Osteoblast (primary cell): Measurements from ENCODE around the gene SPEG. TPM values are rescaled to one million over a fixed set of nuclear protein-coding genes. Genes with fewer than 3 reads are reported as not detected.

Experiments
- DNase-seq: peaks from one replicate; pipeline ENCODE4 v3.0.0; 2011; ENCODE audit warnings: low spot score, mixed read lengths; ENCODE audit not compliant: insufficient read length; ENCODE audit errors: missing footprints
- H2AFZ ChIP-seq: 2 replicates; pipeline ENCODE4 v1.6.0; 2011; ENCODE audit warnings: mild to moderate bottlenecking, low read length
- H3K27ac ChIP-seq: 2 replicates; pipeline ENCODE4 v1.5.1; 2011; ENCODE audit warnings: mild to moderate bottlenecking, low read depth, low read length, moderate library complexity
- H3K27me3 ChIP-seq: 2 replicates; pipeline ENCODE4 v1.6.0; 2012; ENCODE audit warnings: mild to moderate bottlenecking, control low read depth, inconsistent platforms, low read length, moderate library complexity; ENCODE audit not compliant: insufficient read depth
- H3K36me3 ChIP-seq: 2 replicates; pipeline ENCODE4 v1.5.1; 2011; ENCODE audit warnings: mild to moderate bottlenecking, low read length, control low read depth, moderate library complexity; ENCODE audit not compliant: insufficient read depth
- H3K4me1 ChIP-seq: 2 replicates; pipeline ENCODE4 v1.5.1; 2011; ENCODE audit warnings: mild to moderate bottlenecking, low read length, control low read depth, moderate library complexity; ENCODE audit not compliant: insufficient read depth
- H3K4me2 ChIP-seq: 2 replicates; pipeline ENCODE4 v1.6.0; 2011; ENCODE audit warnings: mild to moderate bottlenecking, low read length; ENCODE audit not compliant: insufficient read depth
- H3K4me3 ChIP-seq: fragments of 200-600 bp; sonication (generic); 3 replicates; pipeline ENCODE4 v1.5.1; 2012; ENCODE audit warnings: mild to moderate bottlenecking, low read length, inconsistent platforms; ENCODE audit not compliant: insufficient read depth
- H3K79me2 ChIP-seq: 2 replicates; pipeline ENCODE4 v1.6.0; 2012; ENCODE audit warnings: mild to moderate bottlenecking, low read length, control low read depth, inconsistent platforms; ENCODE audit not compliant: insufficient read depth
- H3K9me3 ChIP-seq: 2 replicates; pipeline ENCODE4 v1.5.1; 2011; ENCODE audit warnings: low read depth, low read length, control low read depth
- H4K20me1 ChIP-seq: 2 replicates; pipeline ENCODE4 v1.6.0; 2012; ENCODE audit warnings: mild to moderate bottlenecking, low read length, control low read depth; ENCODE audit not compliant: insufficient read depth
- CTCF ChIP-seq: IDR thresholded peaks from 2 replicates; pipeline ENCODE4 v1.5.1; 2011; ENCODE audit warnings: mild to moderate bottlenecking, low read depth, low read length, moderate library complexity; ENCODE audit errors: extremely low read depth
- total RNA-seq: library from RNA; depleted of rRNA; stranded (reverse); fragments of >200 nt; gene quantifications from 2 replicates; pipeline ENCODE4 v1.2.3, GENCODE V29; 2012

The SPEG gene
- total RNA-seq, 1 donor, result 26.4 TPM

- Histone ChIP-seq H3K9me3 (no peaks in the 10 kb centered on the region), H3K27ac (no peak overlapping the region), H3K4me2 (no peak overlapping the region), H3K4me3 (no peak overlapping the region), H4K20me1 (no peaks in the 10 kb centered on the region), H3K36me3 (no peaks in the 10 kb centered on the region), H3K79me2 (no peaks in the 10 kb centered on the region), H3K27me3 (peaks cover 37% of the 10 kb centered on the region), H3K4me1 (peaks cover 17% of the 10 kb centered on the region), H2AFZ (no peak overlapping the region)
- TF ChIP-seq CTCF, result no peak
- no peak for DNase-seq
Measured at GRCh38 chr2:219525533-219526232, 91.0 kb downstream of the SPEG start.

DNA sequence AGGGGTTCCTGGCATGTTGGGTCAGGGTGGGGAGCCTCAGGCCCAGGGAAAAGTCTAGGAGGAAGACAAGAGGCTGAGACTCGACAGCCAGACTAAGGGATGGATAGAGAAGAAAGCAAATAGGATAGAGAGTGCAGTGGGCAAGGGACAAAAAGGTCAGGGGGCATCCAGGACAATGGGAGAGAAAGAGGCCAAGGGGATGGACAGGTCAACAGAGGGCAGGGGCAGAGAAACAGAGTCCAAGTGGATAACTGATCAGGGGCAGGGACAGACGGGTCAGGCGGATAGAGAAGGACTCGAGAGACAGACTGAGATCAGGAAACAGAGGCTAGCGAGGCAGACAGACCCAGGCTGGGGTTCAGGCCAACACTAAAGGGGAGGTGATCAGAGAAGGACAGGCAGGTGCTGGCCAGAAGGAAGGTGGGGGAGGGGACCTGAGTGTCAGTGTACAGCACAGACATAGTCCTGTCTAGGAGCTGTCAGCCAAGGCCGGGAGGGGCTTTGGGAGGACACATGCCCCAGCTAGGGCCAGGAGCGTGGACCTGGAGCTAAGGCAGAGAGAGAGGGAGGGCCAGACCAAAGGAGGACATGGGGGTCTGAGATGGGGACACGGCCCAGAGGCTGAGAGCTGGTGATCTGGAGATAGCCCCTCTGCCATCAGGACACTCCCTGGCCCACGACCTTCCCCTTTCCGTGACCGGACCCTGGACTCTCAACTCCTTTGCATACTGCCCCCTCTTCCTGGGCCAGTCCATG, 91.9 kb downstream of the SPEG start:
- H2AFZ ChIP-seq, result no peak overlapping the region
- no peak overlapping the region for H3K27ac ChIP-seq
- H3K27me3 ChIP-seq, result peaks cover 40% of the 10 kb centered on the region
- H4K20me1 ChIP-seq, result no peaks in the 10 kb centered on the region
- H3K9me3 ChIP-seq, result no peaks in the 10 kb centered on the region
- H3K4me2 ChIP-seq, result no peak overlapping the region
- H3K36me3 ChIP-seq, result no peaks in the 10 kb centered on the region
- no peak overlapping the region for H3K4me3 ChIP-seq
- no peak for DNase-seq
- H3K4me1 ChIP-seq, result peaks cover 10% of the 10 kb centered on the region
- no peaks in the 10 kb centered on the region for H3K79me2 ChIP-seq
- no peak for TF ChIP-seq CTCF

DNA sequence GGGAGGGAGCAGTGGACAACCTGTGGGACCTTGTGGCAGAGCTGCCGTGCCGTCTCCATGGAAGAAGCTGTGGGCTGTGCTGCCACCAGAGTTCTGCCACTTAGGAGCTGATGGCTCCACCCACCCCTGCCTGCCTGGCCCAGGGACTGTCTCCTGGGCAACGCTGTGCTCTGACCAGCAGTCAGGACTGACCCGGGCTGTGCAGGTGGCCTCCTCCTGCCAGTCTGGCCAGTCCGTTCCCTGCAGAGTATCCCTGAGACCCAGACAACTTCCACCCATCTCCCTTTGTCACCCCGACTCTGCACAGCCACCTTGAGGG, 92.4 kb downstream of the SPEG start:
- DNase-seq, result no peak
- H4K20me1 ChIP-seq, result no peaks in the 10 kb centered on the region
- no peaks in the 10 kb centered on the region for H3K79me2 ChIP-seq
- H3K27me3 ChIP-seq, result peaks cover 40% of the 10 kb centered on the region
- TF ChIP-seq CTCF, result no peak
- no peaks in the 10 kb centered on the region for H3K9me3 ChIP-seq
- H3K27ac ChIP-seq, result no peak overlapping the region
- no peak overlapping the region for H2AFZ ChIP-seq
- H3K36me3 ChIP-seq, result no peaks in the 10 kb centered on the region
- H3K4me2 ChIP-seq, result no peak overlapping the region
- H3K4me1 ChIP-seq, result peaks cover 5% of the 10 kb centered on the region
- no peak overlapping the region for H3K4me3 ChIP-seq

DNA sequence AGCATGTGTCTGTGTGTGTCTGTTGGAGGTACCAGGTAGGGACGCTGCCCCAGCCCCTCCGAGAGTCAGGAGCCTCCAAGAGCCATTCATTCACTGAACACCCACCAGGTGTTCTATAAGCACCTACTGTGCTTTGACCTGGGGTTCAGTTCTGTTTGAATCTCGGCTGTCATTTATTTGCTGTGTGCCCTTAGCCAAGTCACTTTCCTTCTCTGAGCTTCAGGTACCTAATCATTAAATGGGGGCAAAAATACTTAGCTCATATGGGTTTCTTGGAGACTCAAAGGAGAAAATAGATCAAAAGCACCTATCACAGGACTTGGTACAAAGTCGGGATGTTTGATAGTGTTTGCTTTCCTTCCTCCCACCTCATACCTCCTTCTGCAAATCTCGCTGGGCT, 92.8 kb downstream of the SPEG start:
- no peak overlapping the region for H3K4me2 ChIP-seq
- H3K9me3 ChIP-seq, result no peaks in the 10 kb centered on the region
- no peak overlapping the region for H2AFZ ChIP-seq
- DNase-seq, result no peak
- no peaks in the 10 kb centered on the region for H4K20me1 ChIP-seq
- no peak overlapping the region for H3K4me3 ChIP-seq
- no peaks in the 10 kb centered on the region for H3K79me2 ChIP-seq
- H3K4me1 ChIP-seq, result peaks cover 4% of the 10 kb centered on the region
- H3K36me3 ChIP-seq, result no peaks in the 10 kb centered on the region
- no peak overlapping the region for H3K27ac ChIP-seq
- TF ChIP-seq CTCF, result no peak
- H3K27me3 ChIP-seq, result peaks cover 40% of the 10 kb centered on the region
